ENCODE measurements around the gene GATA2.

DNA sequence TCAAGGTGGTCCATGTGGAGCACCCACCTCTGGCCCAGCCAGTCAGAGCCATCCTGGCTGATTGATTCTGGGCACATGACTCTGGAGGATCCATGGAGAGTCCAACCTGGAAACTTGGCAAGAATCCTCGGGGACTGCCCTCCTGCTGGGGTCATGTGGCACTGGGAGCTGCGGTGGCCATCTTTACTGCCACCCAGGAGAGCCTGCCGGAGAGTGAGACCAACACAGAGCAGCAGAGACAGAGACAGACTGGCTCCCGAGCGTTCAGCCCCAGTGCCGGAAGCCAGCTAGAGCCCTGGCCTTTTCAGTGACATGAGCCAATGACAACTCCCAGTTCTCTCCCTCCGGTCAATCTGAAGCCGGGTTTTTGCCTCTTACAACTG lies 11.5 kb upstream of the GATA2 start:
- TF ChIP-seq, protein P1, sequence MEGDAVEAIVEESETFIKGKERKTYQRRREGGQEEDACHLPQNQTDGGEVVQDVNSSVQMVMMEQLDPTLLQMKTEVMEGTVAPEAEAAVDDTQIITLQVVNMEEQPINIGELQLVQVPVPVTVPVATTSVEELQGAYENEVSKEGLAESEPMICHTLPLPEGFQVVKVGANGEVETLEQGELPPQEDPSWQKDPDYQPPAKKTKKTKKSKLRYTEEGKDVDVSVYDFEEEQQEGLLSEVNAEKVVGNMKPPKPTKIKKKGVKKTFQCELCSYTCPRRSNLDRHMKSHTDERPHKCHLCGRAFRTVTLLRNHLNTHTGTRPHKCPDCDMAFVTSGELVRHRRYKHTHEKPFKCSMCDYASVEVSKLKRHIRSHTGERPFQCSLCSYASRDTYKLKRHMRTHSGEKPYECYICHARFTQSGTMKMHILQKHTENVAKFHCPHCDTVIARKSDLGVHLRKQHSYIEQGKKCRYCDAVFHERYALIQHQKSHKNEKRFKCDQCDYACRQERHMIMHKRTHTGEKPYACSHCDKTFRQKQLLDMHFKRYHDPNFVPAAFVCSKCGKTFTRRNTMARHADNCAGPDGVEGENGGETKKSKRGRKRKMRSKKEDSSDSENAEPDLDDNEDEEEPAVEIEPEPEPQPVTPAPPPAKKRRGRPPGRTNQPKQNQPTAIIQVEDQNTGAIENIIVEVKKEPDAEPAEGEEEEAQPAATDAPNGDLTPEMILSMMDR (IDR thresholded peaks at IDR 0.05): no peak
- no peak for TF ChIP-seq POLR2A (IDR thresholded peaks at IDR 0.05)

All from prostate gland (tissue), 2 donors.